Measurements from ENCODE around the gene OR6Y1.

DNA sequence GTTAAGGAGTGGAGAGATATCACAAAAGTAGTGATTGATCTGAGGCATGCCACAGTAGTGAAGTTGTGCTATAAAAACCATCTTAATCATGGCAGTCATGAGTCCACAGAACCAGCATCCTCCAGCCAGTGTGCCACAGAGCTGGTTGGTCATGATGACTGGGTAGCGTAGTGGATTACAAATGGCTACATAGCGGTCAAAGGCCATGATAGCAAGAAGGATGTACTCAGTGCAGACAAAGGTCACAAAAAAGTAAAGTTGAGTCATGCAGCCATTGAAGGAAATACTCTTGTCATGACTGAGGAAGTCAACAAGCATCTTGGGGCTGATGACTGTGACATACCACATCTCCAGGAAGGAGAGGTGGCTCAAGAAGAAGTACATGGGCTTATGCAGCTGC is 6.7 kb downstream of the OR6Y1 start:
- TF ChIP-seq, protein P1, sequence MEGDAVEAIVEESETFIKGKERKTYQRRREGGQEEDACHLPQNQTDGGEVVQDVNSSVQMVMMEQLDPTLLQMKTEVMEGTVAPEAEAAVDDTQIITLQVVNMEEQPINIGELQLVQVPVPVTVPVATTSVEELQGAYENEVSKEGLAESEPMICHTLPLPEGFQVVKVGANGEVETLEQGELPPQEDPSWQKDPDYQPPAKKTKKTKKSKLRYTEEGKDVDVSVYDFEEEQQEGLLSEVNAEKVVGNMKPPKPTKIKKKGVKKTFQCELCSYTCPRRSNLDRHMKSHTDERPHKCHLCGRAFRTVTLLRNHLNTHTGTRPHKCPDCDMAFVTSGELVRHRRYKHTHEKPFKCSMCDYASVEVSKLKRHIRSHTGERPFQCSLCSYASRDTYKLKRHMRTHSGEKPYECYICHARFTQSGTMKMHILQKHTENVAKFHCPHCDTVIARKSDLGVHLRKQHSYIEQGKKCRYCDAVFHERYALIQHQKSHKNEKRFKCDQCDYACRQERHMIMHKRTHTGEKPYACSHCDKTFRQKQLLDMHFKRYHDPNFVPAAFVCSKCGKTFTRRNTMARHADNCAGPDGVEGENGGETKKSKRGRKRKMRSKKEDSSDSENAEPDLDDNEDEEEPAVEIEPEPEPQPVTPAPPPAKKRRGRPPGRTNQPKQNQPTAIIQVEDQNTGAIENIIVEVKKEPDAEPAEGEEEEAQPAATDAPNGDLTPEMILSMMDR (conservative IDR thresholded peaks at IDR 0.05) = no peak
- TF ChIP-seq ZFX (IDR thresholded peaks at IDR 0.05) = no peak

Measured in C4-2B (cell line).